PFSK-1 (cell line): ENCODE measurements around the gene ZNF783.

Source experiments
- FOXP2 ChIP-seq: optimal IDR thresholded peaks from 2 replicates; pipeline ENCODE3; 2011; ENCODE audit warnings: borderline replicate concordance, control low read depth, inconsistent platforms; ENCODE audit not compliant: insufficient read depth; ENCODE audit errors: extremely low read length, extremely low read depth
- POLR2AphosphoS5 ChIP-seq: IDR thresholded peaks from 2 replicates; pipeline ENCODE4 v1.6.1; 2012; ENCODE audit warnings: low read depth, mild to moderate bottlenecking, control low read depth, low read length, moderate library complexity
- SIN3A ChIP-seq: IDR thresholded peaks from 2 replicates; pipeline ENCODE4 v1.6.1; 2012; ENCODE audit warnings: mild to moderate bottlenecking, low read length, moderate library complexity, borderline replicate concordance; ENCODE audit not compliant: insufficient read depth
- TAF1 ChIP-seq: IDR thresholded peaks from 2 replicates; pipeline ENCODE4 v1.6.1; 2012; ENCODE audit warnings: low read length, control low read depth, borderline replicate concordance; ENCODE audit not compliant: insufficient read depth
- TF ChIP-seq, protein P1 (sequence below), 2 experiments: IDR thresholded peaks; 2 replicates each; pipeline versions ENCODE4 v1.6.1 to v1.8.0; 2011 to 2012; ENCODE audit warnings: low read depth in 2 of 2, low read length in 2 of 2, control low read depth in 1 of 2, inconsistent platforms in 1 of 2, mild to moderate bottlenecking in 1 of 2, moderate library complexity in 1 of 2; ENCODE audit not compliant: insufficient read depth in 1 of 2

ZNF783 gene

GRCh38 chr7:149224352-149224751 is 37.6 kb upstream of the ZNF783 start:
- no peak for TF ChIP-seq SIN3A
- TF ChIP-seq, protein P1, sequence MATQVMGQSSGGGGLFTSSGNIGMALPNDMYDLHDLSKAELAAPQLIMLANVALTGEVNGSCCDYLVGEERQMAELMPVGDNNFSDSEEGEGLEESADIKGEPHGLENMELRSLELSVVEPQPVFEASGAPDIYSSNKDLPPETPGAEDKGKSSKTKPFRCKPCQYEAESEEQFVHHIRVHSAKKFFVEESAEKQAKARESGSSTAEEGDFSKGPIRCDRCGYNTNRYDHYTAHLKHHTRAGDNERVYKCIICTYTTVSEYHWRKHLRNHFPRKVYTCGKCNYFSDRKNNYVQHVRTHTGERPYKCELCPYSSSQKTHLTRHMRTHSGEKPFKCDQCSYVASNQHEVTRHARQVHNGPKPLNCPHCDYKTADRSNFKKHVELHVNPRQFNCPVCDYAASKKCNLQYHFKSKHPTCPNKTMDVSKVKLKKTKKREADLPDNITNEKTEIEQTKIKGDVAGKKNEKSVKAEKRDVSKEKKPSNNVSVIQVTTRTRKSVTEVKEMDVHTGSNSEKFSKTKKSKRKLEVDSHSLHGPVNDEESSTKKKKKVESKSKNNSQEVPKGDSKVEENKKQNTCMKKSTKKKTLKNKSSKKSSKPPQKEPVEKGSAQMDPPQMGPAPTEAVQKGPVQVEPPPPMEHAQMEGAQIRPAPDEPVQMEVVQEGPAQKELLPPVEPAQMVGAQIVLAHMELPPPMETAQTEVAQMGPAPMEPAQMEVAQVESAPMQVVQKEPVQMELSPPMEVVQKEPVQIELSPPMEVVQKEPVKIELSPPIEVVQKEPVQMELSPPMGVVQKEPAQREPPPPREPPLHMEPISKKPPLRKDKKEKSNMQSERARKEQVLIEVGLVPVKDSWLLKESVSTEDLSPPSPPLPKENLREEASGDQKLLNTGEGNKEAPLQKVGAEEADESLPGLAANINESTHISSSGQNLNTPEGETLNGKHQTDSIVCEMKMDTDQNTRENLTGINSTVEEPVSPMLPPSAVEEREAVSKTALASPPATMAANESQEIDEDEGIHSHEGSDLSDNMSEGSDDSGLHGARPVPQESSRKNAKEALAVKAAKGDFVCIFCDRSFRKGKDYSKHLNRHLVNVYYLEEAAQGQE (IDR thresholded peaks at IDR 0.05; ENCODE audit: insufficient read depth in 1 of 2, low read depth in 2 of 2, low read length in 2 of 2), result no peak
- no peak for TF ChIP-seq TAF1
- no peak for TF ChIP-seq FOXP2
- TF ChIP-seq POLR2AphosphoS5, result no peak

GRCh38 chr7:149225106-149225505 is 36.9 kb upstream of the ZNF783 start:
- TF ChIP-seq FOXP2 (no peak), TAF1 (no peak), POLR2AphosphoS5 (no peak), SIN3A (no peak)

DNA sequence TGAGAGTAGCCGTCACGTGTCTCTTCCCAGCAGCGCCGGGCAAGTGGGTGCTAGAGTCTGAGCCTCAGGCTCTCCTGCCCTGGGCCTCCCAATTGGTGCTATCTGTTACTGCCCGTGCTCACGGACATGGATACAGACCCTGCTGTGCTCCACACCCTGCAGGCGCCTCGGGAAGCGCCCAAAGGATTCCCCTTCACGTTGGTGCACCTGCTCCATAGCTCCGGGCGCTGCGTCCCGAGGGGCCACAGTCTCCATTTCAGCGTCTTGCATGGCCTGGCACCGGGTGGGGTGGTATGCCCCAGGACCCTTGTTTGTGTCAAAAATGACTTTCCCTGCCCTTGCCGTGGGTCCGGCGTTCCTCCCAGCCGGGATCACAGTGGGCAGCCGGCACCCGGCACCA is 36.3 kb upstream of the ZNF783 start:
- TF ChIP-seq FOXP2, result no peak
- TF ChIP-seq SIN3A, result no peak
- TF ChIP-seq, protein P1 (IDR thresholded peaks at IDR 0.05; ENCODE audit: insufficient read depth in 1 of 2, low read depth in 2 of 2, low read length in 2 of 2), result no peak
- TF ChIP-seq TAF1, result no peak
- TF ChIP-seq POLR2AphosphoS5, result no peak

GRCh38 chr7:149226366-149226765 is 35.6 kb upstream of the ZNF783 start:
- TF ChIP-seq POLR2AphosphoS5, result 0 out of 2 replicates have a peak, but pooled peaks have one; percentile 12

DNA sequence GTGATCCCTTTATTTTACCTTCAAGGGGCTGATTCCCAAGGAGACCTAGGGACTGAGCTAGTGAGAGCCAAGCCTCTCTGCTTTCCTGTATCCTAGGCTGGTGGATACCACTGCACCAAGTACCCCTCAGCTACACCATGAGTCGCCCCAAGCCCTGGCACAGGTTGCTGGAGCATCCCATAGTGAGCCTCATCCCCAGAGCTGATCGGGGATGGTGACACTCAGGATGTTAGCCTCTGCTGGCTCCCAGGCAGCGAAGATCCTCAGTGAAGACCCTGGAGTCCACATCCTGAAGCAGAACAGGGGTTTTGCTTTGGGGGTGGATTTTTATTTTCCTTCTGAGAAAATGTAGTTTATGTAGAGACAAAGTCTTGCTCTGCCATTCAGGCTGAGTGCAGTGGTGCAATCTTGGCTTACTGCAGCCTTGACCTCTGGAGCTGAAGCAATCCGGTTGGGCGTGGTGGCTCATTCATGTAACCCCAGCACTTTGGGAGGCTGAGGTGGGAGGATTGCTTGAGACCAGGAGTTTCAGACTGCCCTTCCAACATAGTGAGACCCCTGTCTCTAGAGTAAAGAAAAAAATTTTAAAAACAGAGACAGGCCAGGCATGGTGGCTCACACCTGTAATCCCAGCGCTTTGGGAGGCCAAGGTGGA is 35.0 kb upstream of the ZNF783 start:
- no peak for TF ChIP-seq FOXP2
- 0 out of 2 replicates have a peak, but pooled peaks have one; percentile 19 for TF ChIP-seq POLR2AphosphoS5

DNA sequence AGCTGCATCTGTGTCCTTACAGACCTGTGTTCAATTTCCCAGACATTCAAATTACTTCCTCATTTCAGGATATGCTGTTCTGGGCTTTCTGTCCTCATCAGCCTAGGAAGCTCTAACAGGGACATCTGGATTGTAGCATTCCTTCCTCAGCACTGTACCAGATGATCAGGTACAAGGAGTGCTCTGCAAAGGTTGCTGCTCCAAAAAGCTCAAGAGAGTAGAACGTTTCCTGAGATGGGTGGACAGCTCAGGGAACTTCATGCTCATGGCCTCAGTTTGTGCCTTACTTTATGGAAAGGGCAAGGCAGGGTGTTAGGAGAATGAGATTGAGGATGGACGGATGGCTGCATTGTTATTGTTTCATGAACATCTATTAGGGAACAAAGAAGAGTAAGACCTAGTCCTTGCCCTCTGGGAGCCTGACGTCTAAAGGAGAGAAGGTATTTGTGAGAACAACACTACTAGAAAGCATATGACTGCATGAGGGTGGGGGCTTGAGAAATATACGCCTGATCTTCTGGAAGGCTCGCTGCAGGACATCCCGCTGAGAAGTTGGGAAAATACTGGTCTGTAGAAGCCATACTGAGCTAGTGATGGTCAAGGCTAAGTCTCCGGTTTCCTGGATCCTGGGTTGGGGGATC is 33.0 kb upstream of the ZNF783 start:
- TF ChIP-seq FOXP2 (no peak), POLR2AphosphoS5 (no peak; the same call in 1 of the 2 replicates)

- TF ChIP-seq FOXP2 (no peak), SIN3A (no peak), POLR2AphosphoS5 (no peak), TAF1 (no peak)
- TF ChIP-seq, protein P1 (IDR thresholded peaks at IDR 0.05; ENCODE audit: insufficient read depth in 1 of 2, low read depth in 2 of 2, low read length in 2 of 2), result no peak
Measured at GRCh38 chr7:149229526-149229925, 32.5 kb upstream of the ZNF783 start.
